HG02642 (cell line): ENCODE measurements around the gene SRPK1.
"Not testable (repeated sequence)": the region's sequence is repeated elsewhere in the genome, so short reads cannot be mapped to it uniquely, and the experiment has no call there.

Experiments used
- ATAC-seq: cut with Tn5 transposase; IDR thresholded peaks from one replicate; pipeline ENCODE4 v1.9.1; 2021; ENCODE audit warnings: mild to moderate bottlenecking; ENCODE audit not compliant: unreplicated experiment, poor library complexity

Gene SRPK1

DNA sequence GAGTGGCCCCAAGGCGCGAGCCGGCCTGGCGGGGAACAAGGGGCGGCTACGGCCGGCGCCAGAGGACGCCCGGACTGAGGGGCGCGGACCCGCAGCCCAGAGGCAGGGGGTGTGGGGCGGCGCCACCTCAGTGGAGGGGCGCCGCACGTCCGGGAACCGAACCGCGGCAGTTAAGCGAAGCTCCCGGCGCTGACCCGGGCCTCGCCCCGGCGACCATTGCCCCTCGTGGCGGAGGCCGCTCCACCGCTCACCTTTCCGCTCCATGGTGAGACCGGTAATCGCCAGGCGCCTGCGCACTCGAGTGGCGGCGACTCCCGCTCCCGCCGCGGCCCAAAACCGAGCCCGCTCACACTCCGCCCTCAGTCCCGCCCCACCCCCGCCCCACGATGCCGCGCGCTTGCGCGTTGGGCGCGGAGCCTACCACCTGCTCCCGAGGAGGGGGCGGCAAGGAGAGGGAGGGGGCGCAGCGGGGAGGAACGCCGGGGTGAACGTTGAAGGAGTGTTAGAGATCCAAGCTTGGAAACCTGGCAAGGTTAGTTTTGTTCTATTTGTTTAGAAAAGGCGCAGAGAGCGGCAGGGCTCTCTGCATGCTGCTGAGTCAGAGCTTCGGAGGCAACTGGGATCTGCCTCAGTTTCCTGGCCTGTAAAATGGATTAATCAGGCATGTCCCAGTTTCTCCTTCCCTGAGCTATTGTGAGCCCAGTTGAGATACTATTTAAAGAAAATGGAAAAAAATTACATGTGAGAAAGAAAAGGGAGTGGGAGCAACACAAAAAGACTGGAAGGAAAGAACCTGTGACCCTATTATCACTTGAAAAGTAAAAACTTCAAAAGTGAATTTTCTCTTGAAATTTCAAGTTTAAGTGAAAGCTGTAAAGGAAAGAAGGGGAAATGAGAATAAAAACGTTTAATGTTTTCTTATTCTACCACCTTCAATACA is at the start of gene SRPK1:
SRPK1 (minus strand) TSS at position 306 of the 940 bp plus-strand sequence; CDS start at position 264, 42 bp downstream.
- ATAC-seq = peak; percentile 86

GRCh38 chr6:35970181-35970580 is 49.3 kb upstream of the SRPK1 start:
- ATAC-seq = no peak

DNA sequence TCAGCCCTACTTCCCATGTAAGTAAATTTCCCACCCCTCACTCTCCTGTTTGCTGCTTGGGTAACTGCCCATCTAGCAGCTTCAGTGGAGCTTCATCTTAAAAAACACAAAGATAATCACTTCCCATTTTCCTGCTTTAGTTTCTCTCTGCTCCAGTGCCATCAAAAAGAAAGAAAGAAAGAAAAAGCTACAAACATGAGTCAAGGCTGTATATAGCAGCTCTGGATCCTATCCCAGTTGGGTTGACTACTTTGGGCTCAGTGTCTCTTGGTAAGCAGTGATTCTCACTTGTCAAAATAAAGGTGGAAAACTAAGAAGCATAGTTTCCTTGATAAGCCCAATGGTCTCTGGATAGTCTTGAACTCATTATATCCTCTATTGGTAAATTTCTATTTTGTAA is 48.7 kb upstream of the SRPK1 start:
- ATAC-seq = no peak

- no peak for ATAC-seq
These were observed 47.9 kb upstream of the SRPK1 start for GRCh38 chr6:35968821-35969220.

DNA sequence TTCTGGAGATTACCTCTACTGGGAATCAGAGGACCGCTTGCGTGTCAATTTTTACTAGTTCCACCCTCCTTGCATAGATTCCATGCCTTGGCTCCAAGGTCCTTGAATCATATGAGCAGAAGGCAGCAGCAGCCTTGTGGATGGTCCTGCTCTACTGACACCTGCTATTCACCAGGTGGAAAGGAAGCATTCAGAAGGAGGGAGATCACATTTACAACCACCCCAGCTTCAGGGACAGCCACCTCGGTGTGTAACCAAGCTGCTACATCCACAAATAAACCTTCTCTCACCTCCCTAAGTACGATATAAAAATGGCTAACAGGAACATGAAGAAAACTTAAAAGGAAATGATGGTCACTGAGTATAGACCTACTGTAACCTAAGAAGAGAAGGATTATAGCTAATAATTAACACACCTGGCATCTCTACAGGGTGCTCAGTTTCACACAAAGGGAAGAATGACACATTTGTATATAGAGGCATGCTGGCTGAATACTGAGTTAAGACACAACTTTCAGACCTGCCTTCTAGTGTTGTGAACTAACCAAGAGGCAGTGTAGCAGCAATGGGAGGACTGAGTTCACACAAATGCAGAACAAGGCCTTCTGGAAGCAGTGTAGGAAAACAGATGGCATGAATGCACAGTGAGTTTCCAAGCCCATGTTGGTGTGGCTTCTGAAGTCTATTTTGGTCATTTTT is 46.3 kb upstream of the SRPK1 start:
- ATAC-seq = no peak

- no peak for ATAC-seq
These were observed 42.1 kb upstream of the SRPK1 start for GRCh38 chr6:35962779-35963560.

DNA sequence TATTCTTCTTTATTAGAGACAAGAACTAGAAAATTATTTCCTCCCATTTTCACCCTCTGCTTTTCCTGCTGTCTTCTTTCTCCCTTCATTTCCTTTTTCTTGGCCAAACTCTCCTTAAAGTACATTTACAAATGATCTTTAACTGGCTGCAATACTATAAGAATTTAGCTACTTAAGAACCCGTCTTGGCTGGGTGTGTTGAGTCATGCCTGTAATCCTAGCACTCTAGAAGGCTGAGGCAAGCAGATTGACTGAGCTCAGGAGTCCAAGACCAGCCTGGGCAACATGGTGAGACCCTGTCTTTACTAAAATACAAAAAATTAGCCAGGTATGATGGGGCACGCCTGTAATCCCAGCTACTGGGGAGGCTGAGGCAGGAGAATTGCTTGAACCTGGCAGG is 39.3 kb upstream of the SRPK1 start:
- no peak for ATAC-seq

GRCh38 chr6:35955970-35956369 is 35.1 kb upstream of the SRPK1 start:
- no peak for ATAC-seq

- ATAC-seq = no peak
These were observed 34.6 kb upstream of the SRPK1 start for GRCh38 chr6:35955521-35955920.

DNA sequence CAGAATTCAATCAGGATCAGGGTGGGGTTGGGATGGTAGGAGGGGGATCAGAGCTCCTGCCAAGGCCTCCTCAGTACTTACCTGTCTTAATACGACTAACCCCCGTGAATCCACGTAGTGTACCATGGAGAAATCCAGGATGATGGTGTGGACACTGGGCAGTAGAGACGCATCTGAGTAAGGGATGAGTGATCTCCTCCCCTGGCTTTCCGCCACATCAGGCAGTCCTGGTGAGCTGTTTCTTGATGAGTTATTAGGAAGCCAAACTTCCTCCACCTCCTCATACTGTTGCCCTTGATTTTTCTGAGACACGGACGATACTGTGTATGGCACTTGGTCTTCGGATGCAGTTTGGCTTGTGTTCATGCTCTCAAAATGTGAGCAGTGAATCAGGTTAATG is 34.2 kb upstream of the SRPK1 start:
- no peak for ATAC-seq

- ATAC-seq = no peak
These were observed 33.4 kb upstream of the SRPK1 start for GRCh38 chr6:35954333-35954732.

- no peak for ATAC-seq
These were observed 27.8 kb upstream of the SRPK1 start for GRCh38 chr6:35948725-35949124.

- ATAC-seq = no peak
These were observed 24.7 kb upstream of the SRPK1 start for GRCh38 chr6:35945650-35946025.

DNA sequence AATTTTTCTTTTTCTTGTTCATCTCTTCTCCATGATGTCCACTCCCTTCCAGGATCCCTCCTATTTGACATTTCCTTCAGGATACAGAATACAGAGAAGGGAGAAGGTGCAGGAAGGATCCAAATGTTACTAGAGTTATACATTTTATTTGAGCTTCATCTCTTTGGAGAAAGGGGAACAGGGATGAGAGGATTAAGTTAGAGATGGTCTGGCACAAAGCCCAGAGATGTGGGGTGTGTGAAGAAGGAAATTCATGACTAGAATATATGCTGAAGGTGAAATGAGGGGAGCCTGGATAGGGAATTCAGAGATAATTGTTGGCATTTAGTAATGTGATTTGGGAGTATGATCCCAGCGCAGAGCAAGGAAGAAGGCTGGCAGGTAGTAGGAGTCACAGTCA is 22.5 kb upstream of the SRPK1 start:
- ATAC-seq = no peak

DNA sequence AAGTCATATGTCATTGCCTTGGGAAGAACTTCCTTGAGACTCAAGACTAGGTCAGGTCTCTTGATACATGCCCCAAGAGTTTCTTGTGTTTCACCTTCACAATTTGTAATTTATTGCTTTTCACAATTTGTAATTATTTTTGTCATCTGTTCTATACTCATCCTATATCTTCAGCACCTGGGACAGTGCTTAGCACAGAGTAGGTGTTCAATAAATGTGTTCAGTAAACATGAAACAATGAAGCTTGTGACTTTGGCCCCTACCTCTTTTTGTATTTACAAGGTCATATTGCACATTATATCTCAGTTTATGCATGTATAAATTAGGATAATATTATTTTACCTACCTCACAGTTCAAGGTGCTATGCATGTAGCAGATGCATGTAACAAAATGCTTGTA is 21.5 kb upstream of the SRPK1 start:
- no peak for ATAC-seq

GRCh38 chr6:35941170-35941569 is 20.3 kb upstream of the SRPK1 start:
- ATAC-seq = not testable (repeated sequence)

- ATAC-seq = not testable (repeated sequence)
These were observed 19.1 kb upstream of the SRPK1 start for GRCh38 chr6:35940014-35940413.

DNA sequence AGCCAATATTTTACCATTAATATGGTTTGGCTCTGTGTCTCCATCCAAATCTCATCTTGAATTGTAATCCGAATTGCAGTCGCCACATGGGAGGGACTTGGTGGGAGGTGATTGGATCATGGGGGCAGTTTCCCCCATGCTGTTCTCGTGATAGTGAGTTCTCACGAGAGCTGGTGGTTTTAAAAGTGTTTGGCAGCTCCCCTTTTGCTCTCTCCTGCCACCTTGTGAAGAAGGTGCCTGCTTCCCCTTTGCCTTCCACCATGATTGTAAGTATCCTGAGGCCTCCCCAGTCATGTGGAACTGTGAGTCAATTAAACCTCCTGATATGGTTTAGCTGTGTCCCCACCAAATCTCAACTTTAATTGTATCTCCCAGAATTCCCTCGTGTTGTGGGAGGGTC is 18.4 kb upstream of the SRPK1 start:
- ATAC-seq = not testable (repeated sequence)

GRCh38 chr6:35936681-35937359 is 15.9 kb upstream of the SRPK1 start:
- ATAC-seq = no peak

GRCh38 chr6:35935469-35935868 is 14.6 kb upstream of the SRPK1 start:
- no peak for ATAC-seq
